ENCODE data around the gene PSMA7.

PSMA7 gene

DNA sequence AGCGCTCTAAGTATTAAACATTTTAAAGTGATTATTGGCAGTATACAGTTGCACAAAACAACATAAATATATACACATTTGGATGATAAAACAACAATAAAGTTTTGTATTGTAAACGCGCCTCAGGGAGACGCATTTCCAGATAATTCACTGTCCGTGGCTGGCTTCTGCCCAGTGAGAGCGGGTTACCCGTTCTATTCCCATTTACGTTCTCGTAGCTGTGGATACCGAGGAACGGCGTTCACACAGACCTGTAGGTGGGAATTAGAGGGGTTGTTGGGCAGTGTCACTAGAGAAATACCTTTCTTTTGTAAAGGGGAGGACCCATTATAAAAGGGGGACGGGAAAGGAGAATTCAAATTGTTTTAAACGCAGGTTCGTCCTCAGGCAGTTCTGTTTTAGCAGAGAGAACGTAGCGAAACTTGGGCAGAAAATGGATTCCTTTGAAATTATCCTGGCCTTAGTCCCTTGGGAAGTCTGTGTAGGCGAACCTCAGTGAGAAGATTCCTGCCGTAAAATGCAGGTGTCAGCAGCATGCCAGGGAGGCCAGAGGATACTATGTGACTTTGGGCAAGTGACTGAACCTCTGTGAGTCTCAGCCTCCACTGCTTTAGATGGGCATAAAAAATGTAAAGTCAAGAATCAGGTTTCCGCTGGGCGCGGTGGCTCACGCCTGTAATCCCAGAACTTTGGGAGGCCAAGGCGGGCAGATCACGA is 40.4 kb upstream of the PSMA7 start:
- no peak for DNase-seq (ENCODE audit: low read depth)
- H3K4me3 ChIP-seq (ENCODE audit: low read depth, low read length), result peak overlapping the region; percentile 66
- TF ChIP-seq, protein P1, sequence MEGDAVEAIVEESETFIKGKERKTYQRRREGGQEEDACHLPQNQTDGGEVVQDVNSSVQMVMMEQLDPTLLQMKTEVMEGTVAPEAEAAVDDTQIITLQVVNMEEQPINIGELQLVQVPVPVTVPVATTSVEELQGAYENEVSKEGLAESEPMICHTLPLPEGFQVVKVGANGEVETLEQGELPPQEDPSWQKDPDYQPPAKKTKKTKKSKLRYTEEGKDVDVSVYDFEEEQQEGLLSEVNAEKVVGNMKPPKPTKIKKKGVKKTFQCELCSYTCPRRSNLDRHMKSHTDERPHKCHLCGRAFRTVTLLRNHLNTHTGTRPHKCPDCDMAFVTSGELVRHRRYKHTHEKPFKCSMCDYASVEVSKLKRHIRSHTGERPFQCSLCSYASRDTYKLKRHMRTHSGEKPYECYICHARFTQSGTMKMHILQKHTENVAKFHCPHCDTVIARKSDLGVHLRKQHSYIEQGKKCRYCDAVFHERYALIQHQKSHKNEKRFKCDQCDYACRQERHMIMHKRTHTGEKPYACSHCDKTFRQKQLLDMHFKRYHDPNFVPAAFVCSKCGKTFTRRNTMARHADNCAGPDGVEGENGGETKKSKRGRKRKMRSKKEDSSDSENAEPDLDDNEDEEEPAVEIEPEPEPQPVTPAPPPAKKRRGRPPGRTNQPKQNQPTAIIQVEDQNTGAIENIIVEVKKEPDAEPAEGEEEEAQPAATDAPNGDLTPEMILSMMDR (IDR thresholded peaks at IDR 0.05; ENCODE audit: low read depth, low read length, missing control alignments), result no peak

DNA sequence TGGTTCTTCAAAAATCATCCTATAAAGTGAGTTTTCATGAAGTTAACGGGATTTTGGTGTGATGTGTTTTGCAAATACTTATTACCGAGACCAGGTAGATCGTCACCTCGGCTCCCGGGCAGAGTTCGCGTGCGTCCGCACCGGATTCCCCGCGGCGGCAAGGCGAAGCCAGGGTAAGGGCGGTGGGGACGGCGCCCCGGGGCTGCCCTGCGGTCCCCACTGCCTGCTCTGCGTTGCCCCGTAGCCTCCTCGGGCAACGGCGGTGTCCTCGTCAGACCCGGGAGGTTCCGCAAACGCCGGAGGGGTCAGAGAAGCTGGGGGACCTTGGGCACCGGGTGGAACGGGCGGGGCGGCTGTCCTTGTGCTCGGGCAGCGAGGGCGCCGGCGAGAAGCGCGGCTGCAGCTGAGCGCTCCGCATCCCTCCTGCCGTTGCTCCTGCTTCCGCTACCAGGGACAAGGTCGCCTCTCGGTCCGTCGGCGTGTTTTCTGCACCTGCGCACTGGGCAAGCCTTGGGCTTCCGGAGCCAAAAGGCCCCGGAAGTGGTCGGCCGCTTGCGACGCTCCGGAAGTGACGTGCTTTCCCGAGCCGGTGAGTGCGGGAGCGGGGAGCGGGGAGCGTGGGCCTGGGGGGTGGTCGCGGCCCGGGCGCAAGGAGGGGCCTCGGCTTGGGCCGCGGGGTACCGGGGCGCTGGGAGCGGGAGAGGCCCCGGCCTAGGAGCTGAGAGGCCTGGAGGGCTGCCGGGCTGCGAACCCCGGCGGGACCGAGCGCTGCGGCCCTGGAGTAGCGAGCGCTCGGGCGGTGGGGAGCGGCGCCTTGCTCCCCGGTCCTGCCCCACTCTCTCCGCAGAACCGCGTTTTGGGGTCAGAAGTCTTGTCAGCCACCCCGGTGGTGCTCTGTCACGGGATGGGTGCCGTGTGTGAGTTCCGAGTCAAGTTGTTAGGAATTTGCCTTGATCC is 39.6 kb upstream of the PSMA7 start, which contains the start of gene MTG2:
Gene MTG2, plus strand, starts transcription at position 560 of the 957 bp plus-strand sequence. CDS start 10,393 bp downstream, outside the sequence.
- DNase-seq (ENCODE audit: low read depth), result peak; percentile 87
- H3K4me3 ChIP-seq (ENCODE audit: low read depth, low read length), result peak within 1 kb of the TSS; percentile 66
- TF ChIP-seq, protein P1 (IDR thresholded peaks at IDR 0.05; ENCODE audit: low read depth, low read length, missing control alignments), result no peak

DNA sequence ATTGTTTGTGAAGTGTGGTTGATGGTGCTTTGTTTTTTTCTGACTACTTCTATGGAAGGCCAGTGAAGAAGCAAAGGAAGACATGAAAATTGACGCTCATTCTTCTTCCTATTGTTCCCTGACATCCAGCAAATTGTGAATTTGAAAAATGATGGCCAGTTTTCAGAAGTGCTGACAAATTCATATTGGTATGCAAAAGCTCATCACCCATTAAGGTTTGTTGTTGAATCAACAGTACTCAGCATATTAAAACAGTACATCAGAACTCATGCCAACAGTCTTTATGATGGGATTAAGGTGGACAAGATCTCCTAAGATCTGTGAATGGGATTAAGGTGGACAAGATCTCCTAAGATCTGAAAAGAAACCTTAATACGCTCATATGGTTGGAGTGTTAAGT is 38.6 kb upstream of the PSMA7 start:
- DNase-seq (ENCODE audit: low read depth), result no peak
- TF ChIP-seq, protein P1 (IDR thresholded peaks at IDR 0.05; ENCODE audit: low read depth, low read length, missing control alignments), result no peak

DNA sequence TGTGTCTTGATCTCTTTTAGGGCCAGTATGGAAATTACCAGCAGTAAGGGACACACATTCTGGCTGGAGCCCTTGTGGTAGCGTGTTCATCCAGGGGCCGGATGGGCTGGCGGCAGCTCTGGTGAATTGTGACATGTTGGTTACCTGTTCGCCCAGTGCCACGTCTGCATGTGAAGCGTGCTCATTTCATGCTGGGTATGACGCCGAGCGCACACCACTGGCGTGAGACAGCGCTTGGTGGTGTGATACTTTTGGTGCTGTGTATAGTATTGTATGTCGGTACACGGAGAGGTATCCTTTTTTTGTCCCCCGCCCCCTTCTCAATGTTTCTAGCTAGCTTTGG is 35.9 kb upstream of the PSMA7 start:
- no peak overlapping the region for H3K4me3 ChIP-seq (ENCODE audit: low read depth, low read length)
- TF ChIP-seq, protein P1 (IDR thresholded peaks at IDR 0.05; ENCODE audit: low read depth, low read length, missing control alignments), result no peak
- no peak for DNase-seq (ENCODE audit: low read depth)

More for the DNA sequence above, 38.6 kb upstream of the PSMA7 start:
- H3K4me3 ChIP-seq (ENCODE audit: low read depth, low read length), result peak overlapping the region; percentile 66

DNA sequence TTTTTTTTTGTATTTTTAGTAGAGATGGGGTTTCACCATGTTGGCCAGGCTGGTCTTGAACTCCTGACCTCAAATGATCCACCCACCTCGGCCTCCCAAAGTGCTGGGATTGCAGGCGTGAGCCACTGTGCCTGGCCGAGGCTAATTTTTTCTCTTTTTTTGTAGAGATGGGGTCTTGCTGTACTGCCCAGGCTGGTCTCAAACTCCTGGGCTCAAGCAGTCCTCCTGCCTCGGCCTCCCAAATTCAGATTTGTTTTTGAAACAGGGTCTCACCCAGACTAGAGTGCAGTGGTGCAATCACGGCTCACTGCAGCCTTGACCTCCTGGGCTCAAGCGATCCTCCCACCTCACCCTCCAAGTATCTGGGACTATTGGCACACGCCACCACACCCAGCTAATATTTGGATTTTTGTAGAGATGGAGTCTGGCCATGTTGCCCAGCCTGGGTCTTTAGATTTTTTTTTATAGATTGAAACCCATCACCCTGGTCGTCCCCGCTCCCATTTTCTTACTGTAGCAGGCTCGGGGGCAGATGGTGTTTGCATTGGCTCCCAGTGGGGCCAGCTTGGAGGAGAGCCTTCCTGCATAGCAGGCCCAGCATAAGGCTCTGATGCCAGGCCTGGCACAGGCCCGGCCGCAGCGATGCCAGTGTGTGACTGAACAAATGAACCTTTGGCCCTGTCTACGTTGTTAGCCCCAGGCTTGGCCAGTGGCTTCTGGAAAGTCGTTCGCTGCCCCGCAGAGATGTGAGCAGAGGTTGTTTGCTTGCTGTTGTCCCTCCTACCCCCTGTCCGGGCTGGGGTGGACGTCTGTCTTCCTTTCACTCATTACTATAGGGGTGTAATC is 35.3 kb upstream of the PSMA7 start:
- H3K4me3 ChIP-seq (ENCODE audit: low read depth, low read length), result no peak overlapping the region
- DNase-seq (ENCODE audit: low read depth), result no peak
- TF ChIP-seq, protein P1 (IDR thresholded peaks at IDR 0.05; ENCODE audit: low read depth, low read length, missing control alignments), result no peak

DNA sequence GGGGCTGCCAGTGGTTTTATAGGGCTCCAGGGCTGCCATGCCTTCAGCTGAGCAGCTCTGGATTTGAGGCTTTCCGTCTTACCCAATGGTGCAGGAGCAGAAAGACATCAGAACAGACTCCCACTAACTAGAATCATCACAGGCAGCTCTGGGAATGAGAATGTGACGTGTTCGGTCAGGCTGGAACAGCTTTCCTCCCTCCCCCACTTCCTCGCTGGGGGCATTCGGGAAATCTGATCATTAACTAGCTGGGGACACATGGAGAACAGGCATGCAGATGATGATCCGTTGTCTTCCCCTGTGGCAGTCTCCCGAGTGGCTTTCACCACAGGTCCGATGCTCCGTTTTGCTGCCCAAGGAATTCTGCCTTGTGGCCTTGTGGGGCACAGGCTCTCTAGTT is 34.1 kb upstream of the PSMA7 start:
- TF ChIP-seq, protein P1 (IDR thresholded peaks at IDR 0.05; ENCODE audit: low read depth, low read length, missing control alignments), result no peak

More for the DNA sequence above, 34.1 kb upstream of the PSMA7 start:
- no peak for DNase-seq (ENCODE audit: low read depth)
- no peak overlapping the region for H3K4me3 ChIP-seq (ENCODE audit: low read depth, low read length)
